Astrocyte (in vitro differentiated cells and primary cell): Measurements from ENCODE around the gene THOC6. TPM values are rescaled to one million over a fixed set of nuclear protein-coding genes. Genes with fewer than 3 reads are reported as not detected.

ENCODE experiments used
- DNase-seq: peaks from one replicate; pipeline ENCODE4 v3.0.0-alpha.2; 2010; ENCODE audit warnings: low read depth
- FAIRE-seq: peaks from 2 replicates; lab custom pipeline; 2011; peaks lifted over from hg19 to GRCh38; lab: Jason Lieb, UNC
- H2AFZ ChIP-seq: 2 replicates; pipeline ENCODE4 v1.6.0; 2012; ENCODE audit warnings: low read depth, low read length, inconsistent platforms
- H3K27ac ChIP-seq: 2 replicates; pipeline ENCODE4 v1.5.1; 2011; ENCODE audit warnings: low read depth, low read length, inconsistent platforms
- H3K27me3 ChIP-seq: 2 replicates; pipeline ENCODE4 v1.6.0; 2011; ENCODE audit warnings: low read length, inconsistent platforms; ENCODE audit not compliant: insufficient read depth
- H3K36me3 ChIP-seq: 2 replicates; pipeline ENCODE4 v1.5.1; 2011; ENCODE audit warnings: low read length, inconsistent platforms; ENCODE audit not compliant: insufficient read depth
- H3K4me1 ChIP-seq: 2 replicates; pipeline ENCODE4 v1.5.1; 2011; ENCODE audit warnings: low read length, inconsistent platforms; ENCODE audit not compliant: insufficient read depth
- H3K4me2 ChIP-seq: 2 replicates; pipeline ENCODE4 v1.6.0; 2012; ENCODE audit warnings: low read length, inconsistent platforms
- H3K4me3 ChIP-seq: 2 replicates; pipeline ENCODE4 v1.5.1; 2011; ENCODE audit warnings: low read depth, mild to moderate bottlenecking, low read length, inconsistent platforms; ENCODE audit not compliant: insufficient read depth
- H3K79me2 ChIP-seq: 2 replicates; pipeline ENCODE4 v1.6.0; 2012; ENCODE audit warnings: mild to moderate bottlenecking, low read length, inconsistent platforms; ENCODE audit not compliant: insufficient read depth
- H3K9ac ChIP-seq: 2 replicates; pipeline ENCODE4 v1.6.0; 2012; ENCODE audit warnings: mild to moderate bottlenecking, low read length, inconsistent platforms
- H3K9me3 ChIP-seq: 2 replicates; pipeline ENCODE4 v1.5.1; 2012; ENCODE audit warnings: low read depth, mild to moderate bottlenecking, low read length, inconsistent platforms; ENCODE audit not compliant: insufficient read depth
- H4K20me1 ChIP-seq: 2 replicates; pipeline ENCODE4 v1.6.0; 2012; ENCODE audit warnings: low read length, inconsistent platforms; ENCODE audit not compliant: insufficient read depth
- H3K27ac Mint-ChIP-seq: one replicate; pipeline ENCODE4 v1.8.0; 2021; ENCODE audit warnings: mild to moderate bottlenecking, mixed read lengths; ENCODE audit not compliant: unreplicated experiment
- H3K27me3 Mint-ChIP-seq: one replicate; pipeline ENCODE4 v1.8.0; 2021; ENCODE audit warnings: low read depth, mixed read lengths; ENCODE audit not compliant: unreplicated experiment
- H3K36me3 Mint-ChIP-seq: one replicate; pipeline ENCODE4 v1.8.0; 2021; ENCODE audit warnings: low read depth, mixed read lengths; ENCODE audit not compliant: unreplicated experiment
- H3K4me1 Mint-ChIP-seq: one replicate; pipeline ENCODE4 v1.8.0; 2021; ENCODE audit warnings: low read depth, mixed read lengths; ENCODE audit not compliant: unreplicated experiment
- H3K4me3 Mint-ChIP-seq: one replicate; pipeline ENCODE4 v1.8.0; 2021; ENCODE audit warnings: mild to moderate bottlenecking, moderate library complexity, mixed read lengths; ENCODE audit not compliant: unreplicated experiment
- H3K9me3 Mint-ChIP-seq: one replicate; pipeline ENCODE4 v1.8.0; 2021; ENCODE audit warnings: mild to moderate bottlenecking, mixed read lengths; ENCODE audit not compliant: unreplicated experiment
- CTCF ChIP-seq: IDR thresholded peaks from 2 replicates; pipeline ENCODE4 v1.5.1; 2011; ENCODE audit warnings: low read depth, mild to moderate bottlenecking, inconsistent platforms, low read length, moderate library complexity; ENCODE audit not compliant: insufficient read depth
- EZH2 ChIP-seq: IDR thresholded peaks from 2 replicates; pipeline ENCODE4 v1.6.1; 2012; ENCODE audit warnings: mild to moderate bottlenecking, low read length, inconsistent platforms; ENCODE audit not compliant: insufficient read depth
- total RNA-seq: library from RNA; stranded (reverse); gene quantifications from 2 replicates; pipeline ENCODE4 v1.2.1, GENCODE V29; 2021

The THOC6 gene
- total RNA-seq, 1 donor from 2014 or later, result 22.3 TPM

GRCh38 chr16:3047387-3047720 is 23.5 kb downstream of the THOC6 start:
- Mint-ChIP-seq H3K9me3 (no peaks in the 10 kb centered on the region), H3K4me3 (peak overlapping the region; percentile 54), H3K27ac (no peak overlapping the region), H3K36me3 (no peaks in the 10 kb centered on the region), H3K4me1 (no peaks in the 10 kb centered on the region), H3K27me3 (peaks cover 39% of the 10 kb centered on the region)
- Histone ChIP-seq H3K4me2 (no peak overlapping the region), H3K36me3 (no peaks in the 10 kb centered on the region), H3K9me3 (no peaks in the 10 kb centered on the region), H3K4me1 (peaks cover 8% of the 10 kb centered on the region), H3K27ac (no peak overlapping the region), H2AFZ (no peak overlapping the region), H3K9ac (no peak overlapping the region), H4K20me1 (no peaks in the 10 kb centered on the region), H3K4me3 (no peak overlapping the region), H3K27me3 (peaks cover 20% of the 10 kb centered on the region), H3K79me2 (no peaks in the 10 kb centered on the region)
- TF ChIP-seq CTCF (no peak), EZH2 (no peak)
- FAIRE-seq, result no peak
- DNase-seq, result no peak

- no peaks in the 10 kb centered on the region for H3K9me3 ChIP-seq
- H3K4me3 ChIP-seq, result no peak overlapping the region
- peaks cover 3% of the 10 kb centered on the region for H3K9me3 Mint-ChIP-seq
- no peak for TF ChIP-seq EZH2
- H3K27me3 Mint-ChIP-seq, result peaks cover 30% of the 10 kb centered on the region
- H3K36me3 Mint-ChIP-seq, result peaks cover 2% of the 10 kb centered on the region
- H3K27me3 ChIP-seq, result peaks cover 20% of the 10 kb centered on the region
- no peaks in the 10 kb centered on the region for H3K4me1 Mint-ChIP-seq
- H3K9ac ChIP-seq, result no peak overlapping the region
- H2AFZ ChIP-seq, result no peak overlapping the region
- H3K27ac ChIP-seq, result no peak overlapping the region
- FAIRE-seq (no peak), DNase-seq (no peak)
- H3K79me2 ChIP-seq, result no peaks in the 10 kb centered on the region
- H3K4me1 ChIP-seq, result peaks cover 8% of the 10 kb centered on the region
- no peak overlapping the region for H3K27ac Mint-ChIP-seq
- H4K20me1 ChIP-seq, result peaks cover 3% of the 10 kb centered on the region
- no peaks in the 10 kb centered on the region for H3K36me3 ChIP-seq
- no peak overlapping the region for H3K4me3 Mint-ChIP-seq
- no peak overlapping the region for H3K4me2 ChIP-seq
Measured at GRCh38 chr16:3049921-3050481, 26.2 kb downstream of the THOC6 start.

- Mint-ChIP-seq H3K9me3 (peaks cover 3% of the 10 kb centered on the region), H3K4me1 (no peaks in the 10 kb centered on the region), H3K27ac (no peak overlapping the region), H3K27me3 (peaks cover 27% of the 10 kb centered on the region), H3K36me3 (peaks cover 5% of the 10 kb centered on the region), H3K4me3 (no peak overlapping the region)
- DNase-seq (no peak), FAIRE-seq (no peak)
- Histone ChIP-seq H3K79me2 (no peaks in the 10 kb centered on the region), H3K4me2 (no peak overlapping the region), H3K4me3 (no peak overlapping the region), H2AFZ (no peak overlapping the region), H3K36me3 (no peaks in the 10 kb centered on the region), H3K4me1 (peaks cover 5% of the 10 kb centered on the region), H3K27ac (no peak overlapping the region), H4K20me1 (peaks cover 3% of the 10 kb centered on the region), H3K27me3 (peaks cover 19% of the 10 kb centered on the region), H3K9me3 (no peaks in the 10 kb centered on the region), H3K9ac (no peak overlapping the region)
- TF ChIP-seq EZH2 (no peak), CTCF (no peak)
Measured at GRCh38 chr16:3050487-3050886, 26.7 kb downstream of the THOC6 start.
